Adrenal gland (tissue), 12 donors: ENCODE measurements around the gene LSAMP. TPM values are rescaled to one million over a fixed set of nuclear protein-coding genes. Genes with fewer than 3 reads are reported as not detected.
"Not testable (repeated sequence)": the region's sequence is repeated elsewhere in the genome, so short reads cannot be mapped to it uniquely, and the experiment has no call there.

ENCODE experiments used
- DNase-seq, 7 donors: peaks; one replicate each; pipeline ENCODE4 v3.0.0-alpha.2; 2019 to 2020
- H3K27ac ChIP-seq, 5 donors: fragments of 200-600 bp; sonication (generic) in 4 of 5; 1 replicate in 3 of 5; 2 replicates in 2 of 5; pipeline versions ENCODE4 v1.5.1 to v1.8.0; 2016 to 2020; ENCODE audit warnings: mild to moderate bottlenecking in 1 of 5
- H3K27me3 ChIP-seq: fragments of 200-600 bp; 2 replicates; pipeline ENCODE4 v1.8.0; 2021
- H3K36me3 ChIP-seq, 2 donors: fragments of 200-600 bp; replicated peaks in 1 of 2; 1 replicate in 1 of 2; 2 replicates in 1 of 2; pipeline versions ENCODE4 v1.5.1 to v1.8.0; 2018 to 2022
- H3K4me1 ChIP-seq, 2 donors: fragments of 200-600 bp; replicated peaks in 1 of 2; 1 replicate in 1 of 2; 2 replicates in 1 of 2; pipeline versions ENCODE4 v1.5.1 to v1.8.0; 2018 to 2021
- H3K4me3 ChIP-seq, 4 donors: fragments of 200-600 bp; sonication (generic) in 3 of 4; one replicate each; pipeline ENCODE4 v1.5.1; 2016 to 2018
- H3K9me3 ChIP-seq, 3 donors: fragments of 200-600 bp; sonication (generic) in 1 of 3; replicated peaks in 1 of 3; 1 replicate in 2 of 3; 2 replicates in 1 of 3; pipeline versions ENCODE4 v1.5.1 to v1.8.0; 2016 to 2021
- CTCF ChIP-seq, 6 experiments: fragments of 450-650 bp in 4 of 6; fragments of 200-600 bp in 2 of 6; sonication (generic) in 1 of 6; IDR thresholded peaks; 1 replicate in 5 of 6; 2 replicates in 1 of 6; pipeline versions ENCODE4 v1.5.1 to v1.8.0; 2016 to 2021; ENCODE audit warnings: antibody characterized with exemption in 6 of 6, mild to moderate bottlenecking in 2 of 6, moderate library complexity in 1 of 6
- POLR2A ChIP-seq, 2 donors: fragments of 450-650 bp; IDR thresholded peaks; one replicate each; pipeline ENCODE4 v1.6.1; 2017; ENCODE audit warnings: antibody characterized with exemption in 2 of 2, mild to moderate bottlenecking in 2 of 2, moderate library complexity in 1 of 2
- WGBS, 4 donors: extraction: QIAGEN DNeasy Blood & Tissue Kit in 2 of 4; methylation state at CpG; one replicate each; pipeline versions ENCODE4 v1.1.5 to v1.1.7; 2013 to 2017; 5-methylcytosine and 5-hydroxymethylcytosine counted together
- intact Hi-C, 2 donors: fragments of 100-400 bp; cut with DNase I; formaldehyde crosslinking; loops; one replicate each; pipeline versions ENCODE4 v1.14.1 to v1.15.0; 2022 to 2023
- polyA plus RNA-seq, 3 donors: library from polyadenylated mRNA; stranded (reverse); fragments of 200-250 nt in 2 of 3; fragments of 350-450 nt in 1 of 3; fragmentation: Illumina TruSeq in 1 of 3; extraction: RNeasy Lipid Tissue Mini Kit (QIAGEN cat#74804) in 1 of 3; gene quantifications; one replicate each; pipeline ENCODE4 v1.2.3, GENCODE V29; 2013 to 2014
- small RNA-seq, 2 donors: library from RNA; depleted of rRNA; stranded (forward); fragments of <200 nt; gene quantifications; one replicate each; pipeline ENCODE3, GENCODE V24; 2016
- total RNA-seq, 9 donors: library from RNA; depleted of rRNA in 4 of 9; stranded (reverse); fragments of >200 nt in 4 of 9; fragments of 120-200 nt in 1 of 9; fragmentation: NEBNext Ultra II Directional in 1 of 9; extraction: Animal tissue kit (Norgen Biotek cat#: 25700) in 1 of 9; gene quantifications; one replicate each; pipeline versions ENCODE4 v1.1.0 to v1.2.4, GENCODE V29; 2013 to 2023
- donor health status: healthy with polysubstance abuse.
- donor health status: Bipolar disorder and iron deficiency.
- donor health status: DM: yes; HTN: yes; CAD: no.
- donor health status: DM: no; HTN: no; CAD: no.
- donor health status: DM: no; HTN: no; CAD: no.
- donor health status: DM: yes; HTN: yes; CAD: no.

The LSAMP gene
- total and polyA plus RNA-seq, 12 donors = 5.8 to 53.5 (median 24.3) TPM

- TF ChIP-seq POLR2A (IDR thresholded peaks at IDR 0.05) = no peak
- no peak for TF ChIP-seq CTCF (IDR thresholded peaks at IDR 0.05)
- no peaks in the 10 kb centered on the region for H3K27me3 ChIP-seq
- peaks cover 7 to 9% of the 10 kb centered on the region in 2 donors for H3K4me1 ChIP-seq
- no peaks in the 10 kb centered on the region for H3K9me3 ChIP-seq
- intact Hi-C loops = no loop called here
- no peaks in the 10 kb centered on the region for H3K36me3 ChIP-seq
- H3K27ac ChIP-seq = no peak overlapping the region
- no peak overlapping the region for H3K4me3 ChIP-seq
- DNase-seq = no peak
Observed at GRCh38 chr3:115761927-115762305, 683.4 kb downstream of the LSAMP start.

- Histone ChIP-seq H3K27ac (no peak overlapping the region), H3K27me3 (no peaks in the 10 kb centered on the region), H3K9me3 (no peaks in the 10 kb centered on the region), H3K36me3 (no peaks in the 10 kb centered on the region), H3K4me3 (no peak overlapping the region), H3K4me1 (no peaks in the 10 kb centered on the region)
- 75 to 90% (median 88%) methylated on average over 3 of the region's 3 CpGs for WGBS, 4 donors
- TF ChIP-seq POLR2A (IDR thresholded peaks at IDR 0.05) (no peak), CTCF (IDR thresholded peaks at IDR 0.05) (no peak)
- intact Hi-C loops = no loop called here
- DNase-seq = no peak
Observed at GRCh38 chr3:115760716-115761115, 684.6 kb downstream of the LSAMP start.

- H3K9me3 ChIP-seq = peaks cover 0 to 5% (median 0%) of the 10 kb centered on the region in 3 donors
- H3K27me3 ChIP-seq = no peaks in the 10 kb centered on the region
- no peak overlapping the region for H3K4me3 ChIP-seq
- DNase-seq = no peak
- 68 to 83% (median 80%) methylated on average over 1 of the region's 1 CpG for WGBS, 4 donors
- intact Hi-C loops = no loop called here
- H3K27ac ChIP-seq = no peak overlapping the region
- TF ChIP-seq CTCF (IDR thresholded peaks at IDR 0.05) (no peak), POLR2A (IDR thresholded peaks at IDR 0.05) (no peak)
- H3K36me3 ChIP-seq = no peaks in the 10 kb centered on the region
- H3K4me1 ChIP-seq = no peaks in the 10 kb centered on the region
Observed at GRCh38 chr3:115758076-115758763, 687.1 kb downstream of the LSAMP start.

- H3K4me1 ChIP-seq, H3K4me3 ChIP-seq, DNase-seq, H3K9me3 ChIP-seq, intact Hi-C loops, H3K27ac ChIP-seq, H3K27me3 ChIP-seq, H3K36me3 ChIP-seq: not testable (repeated sequence)
- 52 to 96% (median 92%) methylated on average over 1 of the region's 1 CpG for WGBS, 4 donors
Observed at GRCh38 chr3:115752978-115753377, 692.3 kb downstream of the LSAMP start.

Small RNAs within 50 kb of the gene (small RNA-seq; reads per million reads assigned to genes)
- gene RN7SL815P = 0 reads per million in 2 donors
